ENCODE data around the gene AAMP. TPM values are rescaled to one million over a fixed set of nuclear protein-coding genes. Genes with fewer than 3 reads are reported as not detected.

AAMP gene
- polyA plus RNA-seq, 3 donors, result 137 to 150 (median 144) TPM

DNA sequence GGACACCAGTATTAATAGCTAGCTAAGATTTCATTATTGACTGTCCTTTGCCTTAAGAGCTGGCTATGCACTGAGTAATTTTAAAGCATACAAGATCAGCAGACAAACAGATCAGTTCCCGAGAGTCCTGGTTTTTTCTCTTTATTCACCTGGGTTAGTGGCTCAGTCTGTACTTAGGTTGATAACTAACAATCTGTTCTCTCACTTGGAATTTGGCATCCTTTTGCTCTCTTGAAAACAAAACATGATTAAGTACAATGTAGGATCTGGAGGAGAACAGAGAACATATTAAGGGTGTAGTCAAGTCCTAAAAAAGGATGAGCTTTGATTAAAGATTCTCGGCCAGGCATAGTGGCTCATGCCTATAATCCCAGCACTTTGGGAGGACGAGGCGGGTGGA lies 36.4 kb downstream of the AAMP start:
- no peak for DNase-seq

DNA sequence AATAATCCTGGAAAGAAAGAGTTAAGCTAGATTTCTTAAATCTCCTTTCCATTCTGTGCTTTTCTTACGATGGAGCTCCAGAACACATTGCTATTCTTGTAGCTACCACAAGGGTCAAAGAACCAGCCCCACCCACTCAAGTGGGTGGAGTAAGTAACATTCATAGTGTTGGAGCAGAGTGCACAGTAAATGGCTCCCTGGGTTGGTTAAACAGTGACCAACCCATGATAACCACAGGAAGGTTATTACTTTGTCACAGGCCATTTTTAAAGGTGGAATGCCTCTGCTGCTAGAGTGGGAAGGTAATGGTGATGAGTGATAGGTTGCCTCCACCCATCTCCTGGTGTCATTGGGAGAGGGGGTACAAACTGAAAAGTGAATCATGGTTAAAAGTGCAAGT lies 39.1 kb downstream of the AAMP start:
- peak; percentile 4 for DNase-seq

DNA sequence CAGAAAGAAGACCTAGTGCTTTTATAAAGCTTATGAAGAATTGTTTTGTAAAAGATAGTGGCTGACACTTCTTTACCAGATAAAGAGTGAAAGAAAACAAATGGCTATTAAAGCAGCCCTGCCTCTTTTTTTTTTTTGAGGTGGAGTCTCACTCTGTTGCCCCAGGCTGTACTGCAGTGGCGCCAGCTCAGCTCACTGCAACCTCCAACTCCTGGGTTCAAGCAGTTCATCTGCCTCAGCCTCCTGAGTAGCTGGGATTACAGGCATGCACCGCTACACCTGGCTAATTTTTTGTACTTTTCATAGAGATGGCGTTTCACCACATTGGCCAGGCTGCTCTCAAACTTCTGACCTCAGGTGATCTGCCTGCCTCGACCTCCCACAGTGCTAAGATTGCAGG lies 40.1 kb downstream of the AAMP start:
- DNase-seq, result no peak

DNA sequence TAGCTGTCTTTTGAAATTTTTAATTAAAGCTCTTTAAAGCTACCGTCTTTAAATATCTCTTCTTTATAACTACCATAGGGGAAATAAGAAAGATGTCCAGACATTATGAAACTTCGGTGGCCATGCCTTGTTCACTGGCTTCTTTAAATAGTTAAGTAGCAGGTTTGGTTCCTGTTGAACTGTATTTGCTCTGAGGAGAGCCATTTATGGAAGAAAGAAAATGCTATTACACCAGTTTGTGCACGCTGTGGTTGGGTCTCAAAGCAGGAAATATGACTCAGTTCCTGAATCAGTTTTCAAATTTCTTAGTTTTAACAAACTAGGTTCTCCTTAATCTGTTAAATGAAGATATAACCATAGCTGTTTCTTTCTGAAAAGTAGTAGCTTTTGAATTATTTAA lies 40.7 kb downstream of the AAMP start:
- DNase-seq, result no peak

DNA sequence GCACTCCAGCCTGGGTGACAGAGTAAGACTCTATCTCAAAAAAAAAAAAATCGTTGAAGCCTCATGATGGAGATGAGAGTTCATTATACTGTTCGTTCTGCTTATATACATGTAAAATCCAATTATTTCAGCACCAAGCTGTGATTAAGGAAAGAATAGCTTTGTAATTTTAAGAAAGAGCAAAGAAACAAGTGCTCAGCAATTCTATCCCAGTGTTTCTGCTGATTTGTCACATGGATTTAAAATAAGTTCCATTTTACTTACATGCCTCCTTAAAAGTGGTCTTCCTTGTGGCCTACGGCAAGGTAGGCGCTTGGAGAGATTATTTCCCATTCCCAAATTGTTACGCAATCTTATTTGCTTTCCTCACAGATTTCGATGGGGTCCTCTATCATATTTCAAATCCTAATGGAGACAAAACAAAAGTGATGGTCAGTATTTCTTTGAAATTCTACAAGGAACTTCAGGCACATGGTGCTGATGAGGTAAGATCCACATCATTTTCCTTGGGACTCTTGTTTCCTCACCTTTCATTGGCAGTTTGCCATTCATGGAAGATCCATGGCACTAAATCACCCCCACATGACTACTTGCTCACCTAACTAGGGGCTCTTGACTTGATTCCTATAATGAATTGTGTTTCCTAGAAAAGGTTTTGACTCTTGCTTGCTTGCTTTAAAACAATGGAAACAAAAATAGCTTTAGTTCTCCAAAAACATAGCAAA lies 41.4 kb downstream of the AAMP start:
- no peak for DNase-seq

DNA sequence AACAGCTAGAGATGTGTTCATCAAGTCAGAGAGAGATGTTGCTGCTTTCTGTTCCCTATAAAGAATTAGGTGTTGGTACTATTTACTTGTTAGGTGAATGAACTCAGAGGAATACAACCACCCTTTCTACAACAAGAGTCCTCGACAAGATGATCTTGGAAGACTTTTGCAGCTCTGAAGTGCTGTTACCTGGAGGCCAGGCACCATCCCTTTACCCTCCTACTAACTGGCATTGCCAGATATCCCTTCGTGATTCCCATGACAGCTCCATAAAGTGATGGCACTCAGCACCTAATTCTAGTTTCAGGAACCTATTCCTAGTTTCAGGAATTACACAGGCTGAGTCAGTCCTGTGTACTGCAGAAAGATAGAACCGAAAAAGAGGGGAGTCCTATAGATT lies 43.0 kb downstream of the AAMP start:
- DNase-seq, result no peak

DNA sequence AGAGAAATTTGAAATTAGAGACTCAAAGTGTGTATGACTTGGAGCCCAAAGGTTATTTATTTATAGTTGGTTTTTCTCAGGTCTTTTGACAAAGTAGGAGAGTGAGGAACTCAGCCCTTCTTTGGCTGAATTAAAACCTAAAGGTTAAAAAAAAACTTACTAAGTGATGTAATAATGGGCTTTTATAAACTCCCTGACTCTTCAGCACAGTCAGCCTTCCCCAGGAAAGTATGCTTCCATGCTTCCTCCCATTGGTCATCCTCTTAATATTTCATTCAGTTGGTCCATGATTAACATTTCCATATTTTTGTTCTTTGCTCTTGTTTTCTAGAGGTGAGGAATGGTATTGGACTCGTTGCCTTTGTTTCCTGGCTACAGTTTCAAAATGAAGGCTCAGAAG lies 45.8 kb downstream of the AAMP start:
- no peak for DNase-seq

DNA sequence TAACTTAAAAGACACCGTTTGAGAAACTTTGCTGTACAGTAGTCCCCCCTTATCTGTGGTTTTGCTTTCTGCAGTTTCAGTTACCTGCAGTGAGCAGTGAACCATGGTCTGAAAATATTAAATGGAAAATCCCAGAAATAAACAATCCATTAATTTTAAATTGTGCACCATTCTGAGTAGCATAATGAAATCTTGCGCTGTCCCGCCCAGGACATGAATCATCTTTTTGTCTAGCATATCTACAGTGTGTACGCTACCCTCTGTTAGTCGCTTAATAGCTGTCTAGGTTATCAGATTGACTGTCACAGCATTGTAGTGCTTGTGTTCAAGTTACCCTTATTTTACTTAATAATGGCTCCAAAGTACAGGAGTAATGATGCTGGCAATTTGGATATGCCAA lies 46.9 kb downstream of the AAMP start:
- DNase-seq, result no peak

DNA sequence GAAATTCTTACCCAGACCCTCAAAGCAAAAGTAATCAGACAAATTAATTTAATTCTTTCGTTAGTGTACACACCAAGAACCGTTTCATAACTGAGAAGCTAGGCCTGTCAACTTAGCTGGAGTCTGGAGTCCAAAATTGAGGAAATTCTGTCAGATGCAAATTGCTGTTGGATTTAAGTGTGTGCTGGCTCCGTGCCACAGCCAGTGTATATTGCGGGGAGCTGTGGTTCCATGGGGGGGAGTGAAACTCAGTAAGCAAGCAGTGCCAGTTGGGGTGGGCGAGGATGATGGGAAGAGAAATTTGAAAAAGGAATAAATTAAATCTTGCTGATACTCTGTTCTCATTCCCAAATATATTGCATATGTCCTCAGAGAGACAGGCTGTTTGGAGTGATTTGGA lies 48.9 kb downstream of the AAMP start:
- DNase-seq, result no peak

DNA sequence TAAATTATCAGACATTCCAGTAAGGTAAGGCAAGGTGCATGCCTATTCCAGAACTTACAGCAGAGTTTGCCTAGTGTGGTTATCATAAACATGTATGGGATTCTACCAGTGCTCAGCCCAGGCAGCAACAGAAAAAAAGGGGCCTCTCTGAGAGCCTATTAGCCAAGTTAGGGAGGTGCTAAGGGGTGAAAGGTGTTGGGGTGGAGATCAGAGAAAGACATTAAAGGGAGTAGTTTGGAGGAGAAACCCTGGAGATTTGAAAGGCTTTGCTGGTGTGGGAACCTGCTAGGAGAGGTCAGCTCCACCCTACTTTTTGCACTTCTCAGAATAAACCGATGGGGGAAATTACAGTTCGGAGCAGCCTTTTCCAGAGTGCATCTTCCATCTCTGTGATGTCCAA lies 50.0 kb downstream of the AAMP start:
- no peak for DNase-seq

DNA sequence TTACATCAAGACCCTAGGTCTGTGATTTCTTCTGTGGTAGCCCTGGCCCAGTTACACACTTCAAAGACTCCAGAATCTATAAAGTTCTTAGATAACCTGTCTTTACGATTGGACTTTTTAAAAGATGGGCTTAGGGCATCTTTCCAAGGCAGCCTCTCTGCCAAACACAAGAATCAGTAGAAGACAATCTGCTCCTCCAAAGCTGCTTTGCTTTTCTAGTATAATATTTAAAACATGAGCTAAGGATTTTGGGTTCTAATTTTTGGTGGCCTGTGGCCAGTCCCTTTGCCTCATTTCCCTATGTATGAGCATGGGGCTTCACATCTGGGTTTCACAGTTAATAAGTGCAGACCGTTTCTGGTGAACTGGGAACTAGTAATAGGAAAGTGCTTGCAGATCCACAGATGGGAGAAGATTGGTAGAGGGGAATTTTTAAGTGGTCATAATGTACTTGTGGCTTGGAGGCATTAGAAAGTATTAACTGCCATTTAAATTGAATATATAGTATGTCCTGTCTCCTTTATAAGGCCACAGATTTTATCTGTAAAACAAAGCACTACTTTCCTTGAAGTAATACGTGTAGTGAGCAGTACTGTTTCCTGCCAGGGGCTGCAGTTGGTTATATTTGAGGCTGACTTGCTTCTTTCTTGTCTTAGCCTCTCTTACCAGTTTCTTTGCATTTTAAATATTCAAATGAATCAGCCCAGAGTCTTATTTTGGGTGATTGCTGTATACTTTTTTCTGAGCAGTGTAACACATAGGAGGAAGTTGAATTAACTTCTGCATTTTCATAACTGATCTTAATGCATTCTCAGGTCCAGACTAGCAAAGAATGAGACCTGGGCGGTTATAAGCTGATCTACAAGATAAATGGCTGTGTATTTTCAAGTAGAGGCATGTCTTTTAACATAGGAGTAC lies 51.4 kb downstream of the AAMP start:
- no peak for DNase-seq

DNA sequence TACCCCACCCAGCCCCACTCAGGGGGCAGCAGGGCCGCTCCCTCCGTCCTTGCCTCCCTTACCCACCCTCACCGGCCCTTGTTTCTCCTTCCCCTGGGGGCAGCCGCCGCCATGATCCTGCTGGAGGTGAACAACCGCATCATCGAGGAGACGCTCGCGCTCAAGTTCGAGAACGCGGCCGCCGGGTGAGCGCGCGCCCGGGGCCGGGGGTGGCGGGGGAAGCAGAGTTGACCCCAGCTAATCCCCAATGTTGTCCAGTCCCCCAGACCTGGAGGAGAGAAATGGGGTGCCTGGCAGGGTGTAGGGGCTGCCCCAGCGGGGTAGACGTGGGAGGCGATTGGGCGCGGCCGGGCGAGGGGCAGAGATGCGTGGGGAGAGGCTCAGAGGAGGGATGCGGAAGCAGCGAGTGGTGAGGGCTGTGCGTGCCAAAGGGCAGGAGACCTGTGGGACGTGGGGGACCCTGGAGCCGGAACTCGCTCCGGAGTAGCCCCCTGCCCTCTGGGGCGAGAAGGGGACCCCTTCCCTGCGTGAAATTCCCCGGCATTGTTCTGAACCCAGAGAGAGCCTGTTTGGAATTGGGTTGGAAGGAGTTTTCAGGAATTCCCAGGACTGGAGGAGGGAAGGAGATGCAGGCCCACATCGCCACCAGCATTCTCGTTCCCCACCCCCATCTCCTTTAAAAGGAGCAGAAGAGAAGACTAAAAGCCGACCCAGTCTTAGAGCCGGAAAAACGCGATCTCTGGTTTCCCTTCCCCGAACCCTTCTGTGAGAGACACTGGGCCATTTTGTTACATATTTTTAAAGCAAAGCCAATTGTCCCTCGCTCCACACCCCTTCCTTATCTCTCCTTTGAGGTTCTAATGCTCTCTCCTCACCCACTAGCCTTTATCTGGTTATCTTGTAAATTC lies 52.3 kb downstream of the AAMP start:
- DNase-seq, result peak; percentile 30

DNA sequence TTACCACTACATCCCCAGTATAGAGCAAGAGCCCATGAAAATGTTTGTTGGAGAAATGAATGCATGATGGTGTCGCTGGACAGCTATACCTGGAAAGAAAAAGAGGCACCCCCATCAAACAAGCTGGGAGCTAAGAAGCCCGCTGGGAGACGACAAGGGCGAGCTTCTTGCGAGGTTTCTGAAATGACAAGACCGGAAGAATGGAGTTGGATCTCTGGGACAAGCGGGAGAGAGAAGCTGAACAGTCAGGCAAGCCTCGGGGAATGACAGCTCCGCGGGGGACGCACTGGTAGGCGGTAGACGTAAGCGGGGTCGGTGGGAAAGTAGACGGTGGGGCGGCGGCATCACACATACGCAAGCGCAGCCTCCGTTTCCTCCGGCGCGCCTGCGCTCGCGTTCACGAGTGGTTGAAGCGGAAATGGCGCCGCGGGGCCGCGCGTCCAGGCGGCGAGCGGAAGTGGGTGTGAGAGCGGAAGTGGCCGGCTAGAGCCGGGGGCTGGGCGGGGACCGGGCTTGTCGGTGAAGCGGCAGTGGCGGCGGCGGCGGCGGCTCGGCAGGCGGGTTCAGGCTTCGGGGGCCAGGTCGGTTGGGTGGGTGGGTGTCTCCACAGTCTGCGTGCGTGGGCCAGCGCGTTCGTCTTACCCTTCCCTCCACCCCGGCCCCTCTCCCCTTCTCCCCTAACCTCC lies 53.1 kb downstream of the AAMP start, which contains the start of gene ARPC2:
Gene ARPC2, plus strand, starts transcription at position 516 of the 686 bp plus-strand sequence. CDS start 282 bp downstream, outside the sequence.
- DNase-seq, result peak; percentile 96

DNA sequence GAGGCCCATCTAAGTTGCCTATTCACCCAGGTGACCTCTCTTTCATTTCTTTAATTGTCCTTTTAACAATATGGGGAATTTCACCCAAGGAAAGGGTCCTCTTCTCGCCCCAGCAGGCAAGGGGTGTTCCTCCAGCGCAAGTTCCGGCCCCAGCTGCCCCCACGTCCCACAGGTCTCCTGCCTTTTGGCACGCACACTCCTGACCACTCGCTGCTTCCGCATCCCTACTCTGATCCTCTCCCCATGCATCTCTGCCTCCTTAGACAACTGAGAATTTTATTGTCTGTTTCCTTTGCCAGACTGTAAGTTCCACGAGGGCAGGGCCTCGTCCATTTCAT lies 53.6 kb downstream of the AAMP start:
- no peak for DNase-seq

Other genes starting within 250 kb of the AAMP start
- under 1 TPM; 0.08 to 0.43 (median 0.36) TPM for gene RUFY4, start 200.9 kb downstream of the AAMP start, polyA plus RNA-seq (ENCODE audit: insufficient read length in 3 of 3)
- under 1 TPM; 0.14 to 0.74 (median 0.36) TPM for gene CXCR2, start 144.1 kb downstream of the AAMP start, polyA plus RNA-seq (ENCODE audit: insufficient read length in 3 of 3)
- gene CXCR1, start 103.2 kb downstream of the AAMP start, polyA plus RNA-seq (ENCODE audit: insufficient read length in 3 of 3), result under 1 TPM in 1 of 3 donors, not detected in 2; 0.07 TPM
- 100 to 1,000 TPM; 235 to 239 (median 237) TPM for gene ARPC2, start 52.9 kb downstream of the AAMP start, polyA plus RNA-seq (ENCODE audit: insufficient read length in 3 of 3)
- 1 to 10 TPM; 1.8 to 2.7 (median 2.2) TPM for gene GPBAR1, start 9.1 kb downstream of the AAMP start, polyA plus RNA-seq (ENCODE audit: insufficient read length in 3 of 3)
- gene PNKD, start 382 bp upstream of the AAMP start, polyA plus RNA-seq (ENCODE audit: insufficient read length in 3 of 3), result 100 to 1,000 TPM; 115 to 131 (median 115) TPM
- 10 to 100 TPM; 86.5 to 96.9 (median 90.6) TPM for gene TMBIM1, start 22.4 kb upstream of the AAMP start, polyA plus RNA-seq (ENCODE audit: insufficient read length in 3 of 3)
- 1 to 10 TPM; 5.6 to 7.6 (median 6.2) TPM for gene CATIP, start 86.7 kb upstream of the AAMP start, polyA plus RNA-seq (ENCODE audit: insufficient read length in 3 of 3)
- 1 to 10 TPM in 1 of 3 donors, under 1 TPM in 2; 0.87 to 1.6 (median 0.99) TPM for gene SLC11A1, start 112.1 kb upstream of the AAMP start, polyA plus RNA-seq (ENCODE audit: insufficient read length in 3 of 3)
- gene CTDSP1, start 129.7 kb upstream of the AAMP start, polyA plus RNA-seq (ENCODE audit: insufficient read length in 3 of 3), result 100 to 1,000 TPM; 155 to 174 (median 165) TPM
- 10 to 100 TPM; 22.8 to 40.0 (median 32.8) TPM for gene VIL1, start 149.0 kb upstream of the AAMP start, polyA plus RNA-seq (ENCODE audit: insufficient read length in 3 of 3)